Lower leg skin (tissue), 4 donors: ENCODE data around the gene NPW. TPM values are rescaled to one million over a fixed set of nuclear protein-coding genes. Genes with fewer than 3 reads are reported as not detected.

Experiments
- DNase-seq, 2 donors: peaks; one replicate each; pipeline ENCODE4 v3.0.0-alpha.2; 2019; ENCODE audit warnings: low spot score in 2 of 2
- H3K4me3 ChIP-seq: fragments of 200-600 bp; sonication (generic); 2 replicates; pipeline ENCODE4 v1.5.1; 2017; ENCODE audit warnings: mild to moderate bottlenecking, low read depth; ENCODE audit not compliant: poor library complexity, severe bottlenecking
- CTCF ChIP-seq, 3 donors: fragments of 450-650 bp; IDR thresholded peaks; one replicate each; pipeline ENCODE4 v1.5.1; 2016; ENCODE audit warnings: antibody characterized with exemption in 3 of 3, mild to moderate bottlenecking in 3 of 3, moderate library complexity in 2 of 3
- POLR2A ChIP-seq, 2 donors: fragments of 450-650 bp; IDR thresholded peaks; one replicate each; pipeline ENCODE4 v1.6.1; 2016 to 2017; ENCODE audit warnings: antibody characterized with exemption in 2 of 2, mild to moderate bottlenecking in 1 of 2, moderate library complexity in 1 of 2
- WGBS, 2 donors: methylation state at CpG; one replicate each; pipeline ENCODE4 v1.1.5; 2018; 5-methylcytosine and 5-hydroxymethylcytosine counted together
- intact Hi-C: fragments of 100-400 bp; cut with DNase I; formaldehyde crosslinking; loops from one replicate; pipeline ENCODE4 v1.15.0; 2023; ENCODE audit warnings: low total_unique reads
- total RNA-seq, 4 donors: library from RNA; depleted of rRNA; stranded (reverse); fragments of >200 nt; gene quantifications; one replicate each; pipeline ENCODE4 v1.1.0, GENCODE V29; 2016

The NPW gene
- total RNA-seq, 4 donors from 2014 or later, result 0.38 to 3.9 (median 1.6) TPM; not detected in 1

DNA sequence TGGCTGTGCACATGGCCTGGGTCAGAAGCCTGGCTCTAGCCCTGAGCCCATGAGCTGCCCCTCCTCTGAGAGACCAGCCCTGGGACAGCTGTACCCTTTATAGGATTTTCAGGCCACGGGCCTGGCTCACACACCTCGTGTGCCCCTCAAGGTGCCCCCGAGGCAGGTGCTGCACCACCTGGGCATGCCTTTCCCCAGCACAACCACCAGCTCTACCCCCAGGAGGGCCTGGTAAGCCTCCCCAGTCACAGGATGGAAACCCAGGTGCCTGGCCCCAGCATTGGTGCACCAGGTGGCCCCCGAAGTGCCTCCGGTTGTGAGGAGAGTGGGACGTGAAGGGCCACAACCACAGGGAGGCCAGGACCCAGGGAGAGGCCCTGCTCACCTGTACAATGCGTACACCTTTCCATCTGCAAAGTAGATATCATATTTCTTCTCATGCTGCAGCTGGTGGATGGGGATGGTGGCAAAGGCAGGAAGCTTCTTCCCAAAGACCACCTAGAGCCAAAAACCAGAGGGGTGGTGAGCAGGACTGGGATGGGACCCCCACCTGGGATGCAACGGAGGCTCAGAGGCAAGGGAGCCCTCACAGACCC, 16.3 kb upstream of the NPW start:
- TF ChIP-seq POLR2A (IDR thresholded peaks at IDR 0.05) (no peak), CTCF (IDR thresholded peaks at IDR 0.05) (no peak)
- intact Hi-C loops, result no loop called here
- H3K4me3 ChIP-seq, result no peak overlapping the region
- no peak for DNase-seq
- whole genome bisulfite sequencing, 2 donors, result 79 to 82% methylated on average over 6 to 8 of the region's 8 CpGs

- intact Hi-C loops, result no loop called here
- 34% methylated on average over 33 of the region's 36 CpGs for WGBS, 2 donors
- DNase-seq, result peak; percentile 74 to 95
- H3K4me3 ChIP-seq, result no peak overlapping the region
- TF ChIP-seq POLR2A (IDR thresholded peaks at IDR 0.05), result no peak
- TF ChIP-seq CTCF (IDR thresholded peaks at IDR 0.05), result peak in 1 of 3 donors; percentile 57
Measured at GRCh38 chr16:2003827-2004641, 15.6 kb upstream of the NPW start.

DNA sequence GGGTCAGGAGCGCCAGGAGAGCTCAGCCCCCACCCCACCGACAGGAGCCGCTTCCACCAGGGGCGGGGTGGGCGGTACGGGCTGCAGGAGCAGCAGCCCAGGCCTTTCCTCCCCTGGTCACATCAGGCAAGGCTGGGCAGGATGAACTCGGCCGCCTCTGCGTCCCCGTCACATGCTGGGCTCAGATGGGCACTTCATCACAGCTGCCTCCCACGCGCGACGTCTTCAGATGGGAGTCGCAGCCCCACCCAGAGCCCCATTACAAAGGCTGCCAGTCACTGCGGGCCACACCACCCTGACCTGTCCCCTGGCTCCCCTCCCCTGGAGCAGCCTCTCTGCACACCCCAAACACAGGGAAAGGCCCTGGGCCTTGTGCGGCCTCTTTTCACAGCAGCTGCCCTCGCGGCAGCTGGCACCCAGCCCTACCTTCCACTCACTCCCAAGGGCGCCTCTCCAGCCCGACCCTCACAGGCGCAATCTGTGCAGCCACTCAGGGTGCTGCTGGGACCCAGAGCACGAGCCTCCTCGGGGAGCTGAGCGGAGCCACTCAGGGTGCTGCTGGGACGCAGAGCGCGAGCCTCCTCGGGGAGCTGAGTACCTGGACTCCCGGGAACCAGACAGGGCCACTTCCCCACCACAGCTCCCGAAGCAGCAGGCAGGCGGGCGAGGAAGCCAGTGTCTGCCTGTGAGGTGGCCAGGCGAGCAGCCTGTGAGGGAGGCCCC, 14.6 kb upstream of the NPW start:
- no peak overlapping the region for H3K4me3 ChIP-seq
- no peak for DNase-seq
- TF ChIP-seq CTCF (IDR thresholded peaks at IDR 0.05) (no peak), POLR2A (IDR thresholded peaks at IDR 0.05) (no peak)
- 58 to 87% methylated on average over 15 to 32 of the region's 34 CpGs for WGBS, 2 donors
- intact Hi-C loops, result no loop called here

DNA sequence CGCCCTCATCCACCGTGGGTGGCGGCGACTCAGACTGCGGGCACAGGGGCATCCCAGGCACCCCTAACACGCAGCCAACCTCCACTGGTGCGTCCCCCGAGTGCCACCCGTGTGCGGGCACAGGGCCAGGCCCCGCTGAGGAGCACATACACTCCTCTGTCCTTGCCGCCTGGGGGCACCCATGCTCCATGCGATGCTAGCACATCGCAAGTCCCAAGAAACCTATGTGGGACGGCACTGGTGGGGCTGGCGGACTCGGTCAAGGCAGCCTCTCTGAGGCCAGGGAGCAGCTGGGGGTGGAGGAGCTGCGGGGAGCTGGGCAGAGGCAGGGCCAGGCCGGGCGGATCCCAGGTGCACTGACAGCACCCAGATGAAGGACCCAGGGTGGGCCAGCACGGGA, 13.9 kb upstream of the NPW start:
- intact Hi-C loops, result no loop called here
- H3K4me3 ChIP-seq, result no peak overlapping the region
- no peak for TF ChIP-seq CTCF (IDR thresholded peaks at IDR 0.05)
- no peak for DNase-seq
- 61 to 62% methylated on average over 18 of the region's 21 CpGs for WGBS, 2 donors

DNA sequence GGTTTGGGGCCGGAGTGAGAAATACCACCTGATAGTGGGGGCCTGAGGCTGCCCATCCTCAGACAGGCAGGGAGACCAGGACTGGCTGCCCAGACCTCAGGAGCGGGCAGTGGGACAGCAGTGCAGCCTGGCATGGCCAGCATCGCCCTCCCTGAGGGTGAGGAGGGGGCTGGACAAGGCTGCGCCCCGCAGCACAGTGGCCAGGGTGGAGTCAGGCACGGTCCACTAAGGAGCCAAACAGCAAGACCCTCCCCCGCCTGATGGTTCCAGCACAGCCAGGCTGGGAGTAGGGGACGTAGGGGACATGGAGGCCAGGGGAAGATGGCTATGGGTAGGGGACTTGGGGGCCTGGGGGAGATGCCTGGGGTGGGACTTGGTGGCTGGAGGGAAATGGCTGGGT, 13.3 kb upstream of the NPW start:
- no peak for DNase-seq
- WGBS, 2 donors, result 86 to 93% methylated on average over 8 of the region's 8 CpGs
- TF ChIP-seq POLR2A (IDR thresholded peaks at IDR 0.05), result no peak
- intact Hi-C loops, result no loop called here
- no peak overlapping the region for H3K4me3 ChIP-seq
